HEK293T (cell line): Measurements from ENCODE around the gene NHS.

Experiments
- CTCF ChIA-PET: fragments of 350-600 bp; formaldehyde crosslinking; extraction: SDS; loops from one replicate; lab custom pipeline; 2021; ENCODE audit warnings: antibody characterized with exemption, inconsistent platforms; lab: Yijun Ruan, JAX
- POLR2A ChIA-PET: fragments of 350-600 bp; formaldehyde crosslinking; extraction: SDS; loops from one replicate; lab custom pipeline; 2020; ENCODE audit warnings: antibody characterized with exemption, inconsistent platforms; lab: Yijun Ruan, JAX
- DNase-seq: peaks from one replicate; pipeline ENCODE4 v3.0.0; 2012; ENCODE audit warnings: mixed read lengths; ENCODE audit errors: extremely low spot score
- ARNT ChIP-seq: fragments of 450-650 bp; IDR thresholded peaks from 2 replicates; pipeline ENCODE4 v1.6.1; 2017; ENCODE audit warnings: mild to moderate bottlenecking
- BHLHE40 ChIP-seq: fragments of 450-650 bp; IDR thresholded peaks from 2 replicates; pipeline ENCODE4 v1.6.1; 2016; ENCODE audit warnings: mild to moderate bottlenecking, moderate library complexity, borderline replicate concordance
- CTBP1 ChIP-seq: fragments of 450-650 bp; IDR thresholded peaks from 2 replicates; pipeline ENCODE4 v1.6.1; 2016; ENCODE audit warnings: borderline replicate concordance
- ELF4 ChIP-seq: fragments of 450-650 bp; IDR thresholded peaks from 2 replicates; pipeline ENCODE4 v1.6.1; 2017; ENCODE audit warnings: antibody characterized with exemption
- FOXA1 ChIP-seq: fragments of 450-650 bp; IDR thresholded peaks from 2 replicates; pipeline ENCODE4 v1.6.1; 2016; ENCODE audit warnings: mild to moderate bottlenecking
- FOXK2 ChIP-seq: fragments of 450-650 bp; IDR thresholded peaks from 2 replicates; pipeline ENCODE4 v1.6.1; 2016; ENCODE audit warnings: mild to moderate bottlenecking
- FOXM1 ChIP-seq: fragments of 450-650 bp; IDR thresholded peaks from 2 replicates; pipeline ENCODE4 v1.6.1; 2017; ENCODE audit warnings: mild to moderate bottlenecking, borderline replicate concordance
- HDGF ChIP-seq: fragments of 450-650 bp; IDR thresholded peaks from 2 replicates; pipeline ENCODE4 v1.6.1; 2017; ENCODE audit warnings: antibody characterized with exemption, borderline replicate concordance
- L3MBTL2 ChIP-seq: fragments of 450-650 bp; conservative IDR thresholded peaks from 2 replicates; pipeline ENCODE4 v1.6.1; 2016; ENCODE audit warnings: mild to moderate bottlenecking
- LEF1 ChIP-seq: fragments of 450-650 bp; IDR thresholded peaks from 2 replicates; pipeline ENCODE4 v1.6.1; 2017; ENCODE audit warnings: mild to moderate bottlenecking, borderline replicate concordance
- NFRKB ChIP-seq: fragments of 450-650 bp; IDR thresholded peaks from 2 replicates; pipeline ENCODE4 v1.6.1; 2016; ENCODE audit warnings: mild to moderate bottlenecking, moderate library complexity
- PKNOX1 ChIP-seq: fragments of 450-650 bp; IDR thresholded peaks from 2 replicates; pipeline ENCODE4 v1.6.1; 2016
- SP1 ChIP-seq: fragments of 450-650 bp; IDR thresholded peaks from 2 replicates; pipeline ENCODE4 v1.6.1; 2017
- SUZ12 ChIP-seq: fragments of 450-650 bp; IDR thresholded peaks from 2 replicates; pipeline ENCODE4 v1.6.1; 2016; ENCODE audit warnings: mild to moderate bottlenecking
- TARDBP ChIP-seq: fragments of 450-650 bp; IDR thresholded peaks from 2 replicates; pipeline ENCODE4 v1.6.1; 2016
- ZNF384 ChIP-seq: fragments of 450-650 bp; IDR thresholded peaks from 2 replicates; pipeline ENCODE4 v1.6.1; 2016

Gene NHS

GRCh38 chrX:17703201-17703600, 328.2 kb downstream of the NHS start:
- TF ChIP-seq HDGF (no peak), BHLHE40 (no peak), ZNF384 (no peak), NFRKB (no peak), PKNOX1 (no peak), TARDBP (no peak), FOXA1 (no peak), FOXK2 (no peak), SP1 (no peak), FOXM1 (no peak), ARNT (no peak), SUZ12 (no peak)
- no peak for DNase-seq
- ChIA-PET CTCF (no interaction called here), POLR2A (no interaction called here)

- CTCF ChIA-PET: no interaction called here
- DNase-seq: no peak
- TF ChIP-seq ELF4 (no peak), CTBP1 (no peak), L3MBTL2 (no peak), LEF1 (no peak), BHLHE40 (no peak), PKNOX1 (no peak), SUZ12 (no peak)
Observed at GRCh38 chrX:17705211-17705610, 330.2 kb downstream of the NHS start.

GRCh38 chrX:17706676-17707075, 331.7 kb downstream of the NHS start:
- ChIA-PET CTCF (no interaction called here), POLR2A (no interaction called here)
- no peak for TF ChIP-seq TARDBP
- TF ChIP-seq LEF1: no peak
- TF ChIP-seq ARNT: no peak
- no peak for TF ChIP-seq BHLHE40
- DNase-seq: no peak

More at GRCh38 chrX:17705211-17705610, 330.2 kb downstream of the NHS start:
- POLR2A ChIA-PET: no interaction called here

GRCh38 chrX:17707731-17708130, 332.7 kb downstream of the NHS start:
- ChIA-PET CTCF (no interaction called here), POLR2A (no interaction called here)
- TF ChIP-seq ARNT: no peak
- no peak for TF ChIP-seq ELF4
- TF ChIP-seq ZNF384: no peak
- TF ChIP-seq BHLHE40: no peak
- no peak for TF ChIP-seq SP1
- TF ChIP-seq LEF1: no peak
- TF ChIP-seq NFRKB: no peak
- TF ChIP-seq CTBP1: no peak
- TF ChIP-seq TARDBP: no peak
- no peak for TF ChIP-seq FOXK2
- TF ChIP-seq FOXA1: no peak
- no peak for TF ChIP-seq FOXM1
- no peak for TF ChIP-seq PKNOX1
- TF ChIP-seq L3MBTL2: no peak
- no peak for TF ChIP-seq SUZ12
- no peak for TF ChIP-seq HDGF
- no peak for DNase-seq

GRCh38 chrX:17710871-17711301, 335.9 kb downstream of the NHS start:
- CTCF ChIA-PET: no interaction called here
- no peak for DNase-seq
- TF ChIP-seq CTBP1 (no peak), BHLHE40 (no peak), LEF1 (no peak), SUZ12 (no peak), HDGF (no peak), FOXK2 (no peak), NFRKB (no peak), L3MBTL2 (no peak), ARNT (no peak), FOXA1 (no peak), ELF4 (no peak), SP1 (no peak), FOXM1 (no peak), PKNOX1 (no peak), ZNF384 (no peak), TARDBP (no peak)

GRCh38 chrX:17713288-17713687, 338.3 kb downstream of the NHS start:
- CTCF ChIA-PET: no interaction called here
- TF ChIP-seq ZNF384 (no peak), ARNT (no peak)
- DNase-seq: no peak
- POLR2A ChIA-PET: no interaction called here

More at GRCh38 chrX:17710871-17711301, 335.9 kb downstream of the NHS start:
- POLR2A ChIA-PET: no interaction called here
